Measurements from ENCODE around the gene EEF2.
A peak's percentile ranks its signal among the peaks of the same experiment; 100 is the strongest.

The EEF2 gene

GRCh38 chr19:3984584-3984907, 717 bp downstream of the EEF2 start:
- Histone ChIP-seq H3K27ac (peak overlapping the region; percentile 82), H3K27me3 (peaks cover 5% of the 10 kb centered on the region), H3K4me3 (ENCODE audit: low read depth in 1 of 2, low read length in 1 of 2) (peak overlapping the region; percentile 90 to 95), H3K36me3 (peaks cover 46% of the 10 kb centered on the region), H3K9me3 (no peaks in the 10 kb centered on the region), H3K4me1 (ENCODE audit: control insufficient read depth in 1 of 2, insufficient read depth in 1 of 2, low read depth in 1 of 2, low read length in 1 of 2) (peaks cover 41 to 46% of the 10 kb centered on the region in 2 experiments)
- TF ChIP-seq, protein P1, sequence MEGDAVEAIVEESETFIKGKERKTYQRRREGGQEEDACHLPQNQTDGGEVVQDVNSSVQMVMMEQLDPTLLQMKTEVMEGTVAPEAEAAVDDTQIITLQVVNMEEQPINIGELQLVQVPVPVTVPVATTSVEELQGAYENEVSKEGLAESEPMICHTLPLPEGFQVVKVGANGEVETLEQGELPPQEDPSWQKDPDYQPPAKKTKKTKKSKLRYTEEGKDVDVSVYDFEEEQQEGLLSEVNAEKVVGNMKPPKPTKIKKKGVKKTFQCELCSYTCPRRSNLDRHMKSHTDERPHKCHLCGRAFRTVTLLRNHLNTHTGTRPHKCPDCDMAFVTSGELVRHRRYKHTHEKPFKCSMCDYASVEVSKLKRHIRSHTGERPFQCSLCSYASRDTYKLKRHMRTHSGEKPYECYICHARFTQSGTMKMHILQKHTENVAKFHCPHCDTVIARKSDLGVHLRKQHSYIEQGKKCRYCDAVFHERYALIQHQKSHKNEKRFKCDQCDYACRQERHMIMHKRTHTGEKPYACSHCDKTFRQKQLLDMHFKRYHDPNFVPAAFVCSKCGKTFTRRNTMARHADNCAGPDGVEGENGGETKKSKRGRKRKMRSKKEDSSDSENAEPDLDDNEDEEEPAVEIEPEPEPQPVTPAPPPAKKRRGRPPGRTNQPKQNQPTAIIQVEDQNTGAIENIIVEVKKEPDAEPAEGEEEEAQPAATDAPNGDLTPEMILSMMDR (IDR thresholded peaks at IDR 0.05): no peak

DNA sequence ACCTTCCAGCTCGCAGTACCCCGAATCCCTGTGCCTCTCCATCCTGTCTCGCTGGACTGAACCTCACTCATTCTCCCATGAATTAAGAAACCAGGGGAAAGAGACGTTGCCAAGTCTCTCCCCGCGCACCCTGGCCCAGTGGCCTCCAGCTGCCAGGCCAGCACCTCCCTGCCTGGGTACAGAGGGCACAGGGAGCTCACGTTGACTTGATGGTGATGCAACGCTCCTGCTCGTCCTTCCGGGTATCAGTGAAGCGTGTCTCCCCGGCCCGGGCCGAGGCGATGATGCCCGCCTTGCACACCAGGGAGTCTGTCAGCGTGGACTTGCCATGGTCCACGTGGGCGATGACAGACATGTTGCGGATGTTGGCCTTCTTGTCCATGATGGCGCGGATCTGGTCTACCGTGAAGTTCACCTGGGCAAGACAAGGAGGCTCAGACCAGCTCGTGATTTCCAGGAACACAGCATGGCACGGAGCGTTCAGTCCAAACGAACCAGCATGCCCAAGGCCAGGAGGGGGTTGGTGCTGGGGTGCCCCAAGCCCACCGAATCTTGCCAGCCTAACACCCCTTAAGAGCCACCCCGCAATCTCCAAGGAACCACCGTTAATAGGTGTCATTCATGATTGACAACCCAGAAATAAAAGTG, 1.2 kb downstream of the EEF2 start:
- H3K4me1 ChIP-seq (ENCODE audit: control insufficient read depth in 1 of 2, insufficient read depth in 1 of 2, low read depth in 1 of 2, low read length in 1 of 2): peaks cover 41 to 46% of the 10 kb centered on the region in 2 experiments
- TF ChIP-seq, protein P1 (IDR thresholded peaks at IDR 0.05): no peak
- peak overlapping the region; percentile 82 for H3K27ac ChIP-seq
- peak overlapping the region; percentile 90 to 95 for H3K4me3 ChIP-seq (ENCODE audit: low read depth in 1 of 2, low read length in 1 of 2)
- peaks cover 5% of the 10 kb centered on the region for H3K27me3 ChIP-seq
- peaks cover 50% of the 10 kb centered on the region for H3K36me3 ChIP-seq
- no peaks in the 10 kb centered on the region for H3K9me3 ChIP-seq

GRCh38 chr19:3983542-3983914, 1.7 kb downstream of the EEF2 start:
- Histone ChIP-seq H3K9me3 (no peaks in the 10 kb centered on the region), H3K27ac (no peak overlapping the region), H3K27me3 (peaks cover 5% of the 10 kb centered on the region), H3K36me3 (peaks cover 53% of the 10 kb centered on the region), H3K4me1 (ENCODE audit: control insufficient read depth in 1 of 2, insufficient read depth in 1 of 2, low read depth in 1 of 2, low read length in 1 of 2) (peaks cover 41 to 46% of the 10 kb centered on the region in 2 experiments), H3K4me3 (ENCODE audit: low read depth in 1 of 2, low read length in 1 of 2) (no peak overlapping the region)
- TF ChIP-seq, protein P1 (IDR thresholded peaks at IDR 0.05): no peak

DNA sequence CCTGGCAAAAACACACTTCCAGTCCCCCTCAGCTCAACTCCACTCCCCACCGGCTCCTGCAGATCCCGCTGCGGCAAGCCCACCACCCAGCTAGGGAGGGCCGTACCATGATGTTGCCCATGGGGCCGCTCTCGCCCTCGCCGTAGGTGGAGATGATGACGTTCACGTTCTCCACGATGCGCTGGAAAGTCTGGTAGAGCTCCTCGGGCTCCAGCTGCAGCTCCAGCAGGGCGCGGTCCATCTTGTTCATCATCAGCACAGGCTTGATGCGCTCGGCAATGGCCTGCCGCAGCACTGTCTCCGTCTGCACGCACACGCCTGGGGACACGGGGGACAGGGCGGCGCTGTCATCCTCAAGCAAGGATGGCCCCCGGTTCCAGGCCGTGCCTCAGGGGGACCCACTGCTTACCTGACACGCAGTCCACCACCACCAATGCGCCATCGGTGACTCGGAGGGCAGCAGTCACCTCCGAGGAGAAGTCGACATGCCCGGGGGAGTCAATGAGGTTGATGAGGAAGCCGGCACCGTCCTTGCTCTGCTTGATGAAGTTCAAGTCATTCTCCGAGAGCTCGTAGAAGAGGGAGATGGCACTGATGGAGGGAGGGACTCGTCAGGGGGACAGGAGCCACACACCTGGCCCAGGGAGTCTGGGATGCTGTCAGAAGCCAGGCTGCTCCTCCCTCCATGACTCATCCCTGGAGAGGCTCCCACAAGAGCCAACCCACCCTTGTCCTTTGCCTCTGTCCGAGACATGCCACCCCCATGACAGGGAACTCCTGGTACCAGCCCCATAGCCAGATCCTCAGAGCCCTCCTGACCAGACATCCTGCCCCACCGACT, 2.3 kb downstream of the EEF2 start:
- no peaks in the 10 kb centered on the region for H3K9me3 ChIP-seq
- H3K27ac ChIP-seq: no peak overlapping the region
- H3K4me3 ChIP-seq (ENCODE audit: low read depth in 1 of 2, low read length in 1 of 2): no peak overlapping the region
- TF ChIP-seq, protein P1 (IDR thresholded peaks at IDR 0.05): no peak
- peaks cover 40 to 42% of the 10 kb centered on the region in 2 experiments for H3K4me1 ChIP-seq (ENCODE audit: control insufficient read depth in 1 of 2, insufficient read depth in 1 of 2, low read depth in 1 of 2, low read length in 1 of 2)
- peaks cover 5% of the 10 kb centered on the region for H3K27me3 ChIP-seq
- H3K36me3 ChIP-seq: peaks cover 59% of the 10 kb centered on the region

- TF ChIP-seq, protein P1 (IDR thresholded peaks at IDR 0.05): no peak
- Histone ChIP-seq H3K27me3 (peaks cover 5% of the 10 kb centered on the region), H3K4me1 (ENCODE audit: control insufficient read depth in 1 of 2, insufficient read depth in 1 of 2, low read depth in 1 of 2, low read length in 1 of 2) (peaks cover 31 to 32% of the 10 kb centered on the region in 2 experiments), H3K9me3 (no peaks in the 10 kb centered on the region), H3K4me3 (ENCODE audit: low read depth in 1 of 2, low read length in 1 of 2) (no peak overlapping the region), H3K36me3 (peaks cover 69% of the 10 kb centered on the region), H3K27ac (no peak overlapping the region)
These were observed 3.3 kb downstream of the EEF2 start for GRCh38 chr19:3981736-3982681.
